HG03558 (cell line): ENCODE results near the gene LGALS9.
"Not testable (repeated sequence)": the region's sequence is repeated elsewhere in the genome, so short reads cannot be mapped to it uniquely, and the experiment has no call there.

Experiments
- ATAC-seq: cut with Tn5 transposase; IDR thresholded peaks from one replicate; pipeline ENCODE4 v1.9.1; 2021; ENCODE audit warnings: moderate number of reproducible peaks; ENCODE audit not compliant: unreplicated experiment; ENCODE audit errors: extremely low read depth

The LGALS9 gene

GRCh38 chr17:27625856-27626255, 5.1 kb upstream of the LGALS9 start:
- ATAC-seq, result no peak

DNA sequence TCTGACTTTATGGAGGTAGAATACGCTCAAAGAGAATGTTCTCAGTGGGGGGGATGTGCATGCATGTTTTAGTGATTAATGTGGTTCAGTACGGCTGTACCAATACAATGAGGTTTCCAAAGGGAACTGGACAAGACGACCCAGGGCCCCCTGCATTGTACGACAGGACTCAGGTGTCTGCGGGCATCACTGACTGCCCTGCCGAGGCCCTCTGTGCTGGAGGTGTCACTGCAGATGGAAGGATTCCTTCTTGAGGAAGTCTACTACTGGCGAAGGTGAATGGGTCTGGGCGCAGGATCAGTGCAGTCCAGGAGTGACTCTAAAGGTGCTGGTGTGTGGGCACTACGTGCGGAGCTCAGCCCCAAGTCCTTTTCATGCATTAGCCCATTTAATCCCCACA, 3.5 kb upstream of the LGALS9 start:
- no peak for ATAC-seq

- no peak for ATAC-seq
Observed at GRCh38 chr17:27628376-27628775, 2.6 kb upstream of the LGALS9 start.

DNA sequence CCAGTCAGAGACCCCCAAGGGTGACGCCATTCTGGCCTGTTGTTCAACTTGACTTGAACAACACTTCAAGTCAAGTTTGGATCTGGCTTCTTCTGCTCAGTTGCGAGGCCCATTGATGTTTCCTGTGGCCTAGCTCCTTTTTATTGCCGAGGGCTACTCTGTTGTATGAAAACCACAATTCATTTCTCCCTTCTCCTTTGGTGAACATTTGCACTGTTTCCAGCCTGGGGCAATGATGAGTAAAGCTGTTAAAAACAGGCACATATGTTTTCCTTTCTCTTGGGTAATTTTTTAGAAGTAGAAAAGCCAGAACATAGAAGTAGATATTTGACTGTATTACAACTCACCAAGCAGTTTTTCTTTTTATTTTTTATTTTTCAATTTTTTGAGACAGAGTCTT, 1.7 kb upstream of the LGALS9 start:
- ATAC-seq, result not testable (repeated sequence)

DNA sequence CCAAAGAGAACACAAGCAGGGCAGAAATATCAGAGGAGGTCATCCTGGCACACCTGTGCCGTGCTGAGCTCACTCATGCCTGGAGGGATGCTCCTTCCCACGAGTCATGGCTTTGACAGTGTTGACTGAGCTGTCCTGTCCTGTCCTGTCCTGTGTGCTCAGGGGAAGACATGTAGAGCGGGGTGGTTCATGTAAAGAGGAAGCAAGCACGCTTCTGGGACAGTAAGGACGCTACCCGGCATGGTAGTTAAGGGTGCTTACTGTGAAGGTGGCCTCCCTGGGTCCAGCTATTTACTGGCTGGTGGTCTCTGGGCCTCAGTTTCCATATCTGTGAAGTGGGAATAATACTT, 398 bp downstream of the LGALS9 start:
- no peak for ATAC-seq

- no peak for ATAC-seq
Observed at GRCh38 chr17:27631897-27632725, 1.1 kb downstream of the LGALS9 start.

DNA sequence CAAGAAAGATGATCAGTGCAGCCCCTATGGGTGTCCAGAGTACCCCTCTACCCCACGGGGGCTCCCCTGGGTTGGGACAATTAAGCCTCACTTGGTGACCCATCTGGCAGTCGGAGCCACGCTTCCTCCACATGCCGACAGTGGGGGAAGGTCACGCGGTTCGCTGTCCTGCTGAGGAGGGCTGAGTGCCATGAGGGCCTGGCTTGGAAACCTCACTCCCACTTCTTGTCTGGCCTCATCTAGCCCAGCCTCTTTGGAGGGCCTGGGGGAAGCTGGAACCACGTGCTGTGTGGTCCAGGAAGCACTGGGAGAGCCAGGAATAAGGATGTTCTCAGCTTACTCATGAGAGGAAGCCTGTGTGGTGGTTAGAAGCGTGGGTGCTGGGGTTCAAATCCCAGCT, 1.8 kb downstream of the LGALS9 start:
- ATAC-seq, result not testable (repeated sequence)

GRCh38 chr17:27633312-27634025, 2.5 kb downstream of the LGALS9 start:
- no peak for ATAC-seq

- no peak for ATAC-seq
Observed at GRCh38 chr17:27634026-27634335, 3.0 kb downstream of the LGALS9 start.

DNA sequence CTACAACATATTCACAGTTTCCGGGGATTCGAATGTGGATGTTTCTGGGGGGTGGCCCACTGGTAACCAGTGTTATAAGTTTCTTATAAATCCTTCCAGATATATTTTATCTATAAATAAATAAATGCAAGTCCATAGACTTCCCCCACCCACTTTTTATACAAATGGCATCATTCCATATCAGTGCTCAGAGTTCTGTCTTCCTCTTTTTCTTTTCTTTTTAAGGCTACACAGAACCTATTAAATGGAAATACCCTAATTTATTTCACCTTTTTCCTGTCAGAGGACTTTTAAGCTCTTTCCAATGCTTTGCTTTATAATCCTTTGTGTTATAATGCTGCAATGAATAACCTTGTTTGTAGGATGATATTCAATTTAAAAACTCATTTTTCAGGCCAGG, 3.8 kb downstream of the LGALS9 start:
- ATAC-seq, result no peak

DNA sequence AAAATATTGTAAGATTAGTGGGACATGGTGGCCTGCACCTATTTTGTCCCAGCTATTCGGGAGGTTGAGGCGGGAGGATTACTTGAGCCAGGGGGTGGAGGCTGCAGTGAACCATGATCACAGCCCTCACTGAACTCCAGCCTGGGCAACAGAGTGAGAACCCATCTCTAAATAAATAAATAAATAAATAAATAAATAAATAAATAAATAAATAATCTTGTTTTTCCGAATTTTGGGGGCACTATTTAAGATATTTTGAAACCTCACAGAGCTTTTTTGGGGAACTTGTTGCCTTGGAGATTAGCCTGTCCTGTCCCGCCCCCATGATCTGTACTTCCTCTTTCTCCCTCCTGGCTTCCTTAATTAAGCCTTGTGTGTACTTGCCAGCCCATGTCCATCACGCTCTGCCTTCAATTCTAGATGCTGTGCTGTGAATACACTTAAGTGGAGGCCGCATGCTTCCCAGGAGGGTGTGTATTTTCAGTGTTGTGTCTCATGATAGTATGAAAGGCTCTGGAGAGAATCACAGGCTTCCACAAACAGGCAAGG, 4.4 kb downstream of the LGALS9 start:
- ATAC-seq, result no peak

- not testable (repeated sequence) for ATAC-seq
Observed at GRCh38 chr17:27636005-27636520, 5.1 kb downstream of the LGALS9 start.

GRCh38 chr17:27637818-27638217, 6.8 kb downstream of the LGALS9 start:
- not testable (repeated sequence) for ATAC-seq

GRCh38 chr17:27638415-27638914, 7.5 kb downstream of the LGALS9 start:
- not testable (repeated sequence) for ATAC-seq

DNA sequence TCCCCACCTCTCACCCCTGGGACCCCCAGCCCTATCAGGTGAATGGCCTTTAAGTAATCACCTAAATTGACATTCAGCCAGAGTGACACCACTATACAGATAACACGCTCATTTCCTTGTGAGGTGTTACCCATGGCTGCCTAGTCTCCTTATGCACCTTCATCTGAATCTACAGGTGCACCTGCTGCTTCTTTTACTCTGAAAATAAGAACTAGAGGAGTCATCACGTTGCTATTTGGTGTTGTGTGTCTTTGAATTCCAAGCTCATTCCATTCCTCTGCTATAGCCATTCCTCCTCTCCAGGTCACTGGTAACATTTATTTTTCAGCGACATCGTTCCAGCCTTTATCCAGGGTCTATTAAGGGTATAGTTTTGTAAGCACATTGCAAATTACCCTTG, 9.8 kb downstream of the LGALS9 start:
- no peak for ATAC-seq

- no peak for ATAC-seq
Observed at GRCh38 chr17:27644586-27644985, 13.6 kb downstream of the LGALS9 start.

DNA sequence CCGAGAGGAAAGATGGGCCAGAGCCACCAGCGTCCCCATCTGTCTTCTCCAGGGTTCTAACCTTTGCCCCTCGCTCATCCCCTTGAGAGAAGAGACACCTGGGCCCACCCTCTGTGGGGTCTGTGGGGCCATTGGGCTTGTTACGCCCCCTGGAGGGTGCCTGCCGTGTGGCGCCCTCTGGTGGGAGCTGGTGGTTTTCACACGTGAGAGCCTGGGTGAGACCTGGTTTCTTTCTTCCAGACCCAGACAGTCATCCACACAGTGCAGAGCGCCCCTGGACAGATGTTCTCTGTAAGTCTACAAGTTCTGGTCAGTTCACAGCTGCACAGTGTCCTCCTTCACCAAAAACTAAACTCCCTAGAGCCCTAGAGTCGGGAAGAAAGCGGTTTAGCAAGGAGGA, 14.6 kb downstream of the LGALS9 start:
- ATAC-seq, result not testable (repeated sequence)

GRCh38 chr17:27646232-27646631, 15.2 kb downstream of the LGALS9 start:
- no peak for ATAC-seq

GRCh38 chr17:27647765-27648164, 16.8 kb downstream of the LGALS9 start:
- no peak for ATAC-seq

DNA sequence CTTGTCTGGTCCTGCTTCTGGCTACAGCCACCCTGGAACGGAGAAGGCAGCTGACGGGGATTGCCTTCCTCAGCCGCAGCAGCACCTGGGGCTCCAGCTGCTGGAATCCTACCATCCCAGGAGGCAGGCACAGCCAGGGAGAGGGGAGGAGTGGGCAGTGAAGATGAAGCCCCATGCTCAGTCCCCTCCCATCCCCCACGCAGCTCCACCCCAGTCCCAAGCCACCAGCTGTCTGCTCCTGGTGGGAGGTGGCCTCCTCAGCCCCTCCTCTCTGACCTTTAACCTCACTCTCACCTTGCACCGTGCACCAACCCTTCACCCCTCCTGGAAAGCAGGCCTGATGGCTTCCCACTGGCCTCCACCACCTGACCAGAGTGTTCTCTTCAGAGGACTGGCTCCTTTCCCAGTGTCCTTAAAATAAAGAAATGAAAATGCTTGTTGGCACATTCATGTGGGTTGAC, 18.2 kb downstream of the LGALS9 start:
- not testable (repeated sequence) for ATAC-seq

- no peak for ATAC-seq
Observed at GRCh38 chr17:27649929-27650328, 18.9 kb downstream of the LGALS9 start.
